NCI-H1092 treated with DMSO at 0.1 percent for 48 hours (cell line): Measurements from ENCODE around the gene TSPAN10.

Experiments used
- DNase-seq: peaks from one replicate; lab custom pipeline; 2025; lab: John Stamatoyannopoulos, UW

The TSPAN10 gene

GRCh38 chr17:81688616-81689015 is 51.6 kb downstream of the TSPAN10 start:
- no peak for DNase-seq

- DNase-seq: no peak
Observed at GRCh38 chr17:81690066-81690465, 53.1 kb downstream of the TSPAN10 start.

- DNase-seq: no peak
Observed at GRCh38 chr17:81690549-81690948, 53.6 kb downstream of the TSPAN10 start.

GRCh38 chr17:81691196-81691595 is 54.2 kb downstream of the TSPAN10 start:
- DNase-seq: no peak

GRCh38 chr17:81691608-81692007 is 54.6 kb downstream of the TSPAN10 start:
- DNase-seq: no peak

- DNase-seq: no peak
Observed at GRCh38 chr17:81693509-81694210, 56.7 kb downstream of the TSPAN10 start.

GRCh38 chr17:81694810-81695209 is 57.8 kb downstream of the TSPAN10 start:
- DNase-seq: no peak

- DNase-seq: no peak
Observed at GRCh38 chr17:81695211-81695610, 58.2 kb downstream of the TSPAN10 start.

- no peak for DNase-seq
Observed at GRCh38 chr17:81695801-81696200, 58.8 kb downstream of the TSPAN10 start.

GRCh38 chr17:81696218-81696941 is 59.4 kb downstream of the TSPAN10 start:
- no peak for DNase-seq

GRCh38 chr17:81697261-81698044 is 60.5 kb downstream of the TSPAN10 start:
- no peak for DNase-seq
